Progenitor cell of endocrine pancreas (in vitro differentiated cells): ENCODE data around the gene MRPL14. TPM values are rescaled to one million over a fixed set of nuclear protein-coding genes. Genes with fewer than 3 reads are reported as not detected.

Experiments used
- DNase-seq: peaks from one replicate; pipeline ENCODE4 v3.0.0; 2021; ENCODE audit warnings: low spot score; ENCODE audit not compliant: unreplicated experiment
- H3K27ac Mint-ChIP-seq: 2 replicates; pipeline ENCODE4 v1.8.0; 2021; ENCODE audit warnings: mild to moderate bottlenecking, moderate library complexity, mixed read lengths
- H3K27me3 Mint-ChIP-seq: 2 replicates; pipeline ENCODE4 v1.8.0; 2021; ENCODE audit warnings: mixed read lengths
- H3K36me3 Mint-ChIP-seq: 2 replicates; pipeline ENCODE4 v1.8.0; 2022; ENCODE audit warnings: mixed read lengths; ENCODE audit not compliant: insufficient read depth
- H3K4me1 Mint-ChIP-seq: 2 replicates; pipeline ENCODE4 v1.8.0; 2021; ENCODE audit warnings: low read depth, mixed read lengths
- H3K4me3 Mint-ChIP-seq: 2 replicates; pipeline ENCODE4 v1.8.0; 2021; ENCODE audit warnings: low read depth, mild to moderate bottlenecking, moderate library complexity, mixed read lengths
- H3K9me3 Mint-ChIP-seq: 2 replicates; pipeline ENCODE4 v1.8.0; 2021; ENCODE audit warnings: low read depth, mixed read lengths
- total RNA-seq: library from RNA; stranded (reverse); gene quantifications from 2 replicates; pipeline ENCODE4 v1.2.1, GENCODE V29; 2021
- TF ChIP-seq, protein P1 (sequence below): fragments of 200-600 bp; sonication (generic); IDR thresholded peaks from one replicate; pipeline ENCODE4 v1.5.0; 2021; ENCODE audit warnings: antibody characterized with exemption, mild to moderate bottlenecking; ENCODE audit not compliant: unreplicated experiment

MRPL14 gene
- total RNA-seq, 1 donor from 2014 or later, result 51.1 TPM

DNA sequence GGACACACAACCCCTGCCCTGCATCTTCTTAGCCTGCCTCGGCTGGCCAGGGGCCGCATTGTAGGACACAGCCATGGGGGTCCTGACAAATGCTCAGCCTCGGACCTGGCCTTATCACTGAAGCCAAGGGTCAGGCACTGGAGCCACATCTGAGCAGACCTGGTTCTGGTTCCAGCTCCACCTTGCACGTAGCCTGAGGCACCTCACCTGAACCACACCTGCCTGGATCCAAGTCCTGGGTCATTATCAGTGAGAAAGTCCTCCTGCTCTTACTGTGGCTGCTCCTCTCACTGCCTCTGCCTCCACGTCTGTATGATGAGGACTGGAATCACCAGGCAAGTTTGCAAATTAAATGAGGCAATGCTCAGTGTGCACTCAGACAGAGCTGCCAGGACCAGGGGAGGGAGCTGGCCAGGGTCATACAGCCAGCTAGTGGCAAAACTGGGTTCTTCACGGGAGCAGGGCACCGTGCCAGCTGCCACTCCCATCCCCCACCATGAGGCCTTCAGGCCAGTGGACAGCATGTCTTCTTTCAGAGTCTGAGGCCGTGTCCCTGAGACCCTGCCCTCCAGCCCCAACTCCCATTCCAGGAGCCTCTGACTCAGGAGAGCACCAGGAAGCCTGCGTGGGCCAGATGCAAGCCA is 40.2 kb downstream of the MRPL14 start:
- no peak overlapping the region for H3K4me3 Mint-ChIP-seq
- DNase-seq, result no peak
- no peaks in the 10 kb centered on the region for H3K27me3 Mint-ChIP-seq
- H3K9me3 Mint-ChIP-seq, result no peaks in the 10 kb centered on the region
- TF ChIP-seq, protein P1, sequence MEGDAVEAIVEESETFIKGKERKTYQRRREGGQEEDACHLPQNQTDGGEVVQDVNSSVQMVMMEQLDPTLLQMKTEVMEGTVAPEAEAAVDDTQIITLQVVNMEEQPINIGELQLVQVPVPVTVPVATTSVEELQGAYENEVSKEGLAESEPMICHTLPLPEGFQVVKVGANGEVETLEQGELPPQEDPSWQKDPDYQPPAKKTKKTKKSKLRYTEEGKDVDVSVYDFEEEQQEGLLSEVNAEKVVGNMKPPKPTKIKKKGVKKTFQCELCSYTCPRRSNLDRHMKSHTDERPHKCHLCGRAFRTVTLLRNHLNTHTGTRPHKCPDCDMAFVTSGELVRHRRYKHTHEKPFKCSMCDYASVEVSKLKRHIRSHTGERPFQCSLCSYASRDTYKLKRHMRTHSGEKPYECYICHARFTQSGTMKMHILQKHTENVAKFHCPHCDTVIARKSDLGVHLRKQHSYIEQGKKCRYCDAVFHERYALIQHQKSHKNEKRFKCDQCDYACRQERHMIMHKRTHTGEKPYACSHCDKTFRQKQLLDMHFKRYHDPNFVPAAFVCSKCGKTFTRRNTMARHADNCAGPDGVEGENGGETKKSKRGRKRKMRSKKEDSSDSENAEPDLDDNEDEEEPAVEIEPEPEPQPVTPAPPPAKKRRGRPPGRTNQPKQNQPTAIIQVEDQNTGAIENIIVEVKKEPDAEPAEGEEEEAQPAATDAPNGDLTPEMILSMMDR, result no peak
- peaks cover 2% of the 10 kb centered on the region for H3K36me3 Mint-ChIP-seq
- no peaks in the 10 kb centered on the region for H3K4me1 Mint-ChIP-seq
- no peak overlapping the region for H3K27ac Mint-ChIP-seq

DNA sequence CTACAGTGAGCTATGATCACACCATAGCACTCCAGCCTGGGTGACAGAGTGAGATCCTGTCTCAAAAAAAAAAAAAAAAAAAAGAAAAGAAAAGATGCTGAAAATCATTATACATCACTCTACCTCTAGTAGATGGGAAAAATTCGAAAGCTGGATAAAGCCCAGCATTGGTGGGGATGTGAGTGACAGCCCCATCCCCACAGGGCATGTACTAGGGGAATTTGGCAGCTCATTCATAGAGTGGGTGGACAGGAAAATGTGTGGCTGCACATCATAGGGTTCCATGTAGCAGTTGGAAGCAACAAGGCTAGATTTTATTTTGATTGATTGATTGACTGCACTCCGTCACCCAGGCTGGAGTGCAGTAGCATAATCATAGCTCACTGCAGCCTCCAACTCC is 42.0 kb downstream of the MRPL14 start:
- Mint-ChIP-seq H3K4me3 (no peak overlapping the region), H3K27me3 (no peaks in the 10 kb centered on the region), H3K27ac (no peak overlapping the region), H3K36me3 (no peaks in the 10 kb centered on the region), H3K9me3 (no peaks in the 10 kb centered on the region), H3K4me1 (no peaks in the 10 kb centered on the region)
- TF ChIP-seq, protein P1, result no peak
- no peak for DNase-seq

DNA sequence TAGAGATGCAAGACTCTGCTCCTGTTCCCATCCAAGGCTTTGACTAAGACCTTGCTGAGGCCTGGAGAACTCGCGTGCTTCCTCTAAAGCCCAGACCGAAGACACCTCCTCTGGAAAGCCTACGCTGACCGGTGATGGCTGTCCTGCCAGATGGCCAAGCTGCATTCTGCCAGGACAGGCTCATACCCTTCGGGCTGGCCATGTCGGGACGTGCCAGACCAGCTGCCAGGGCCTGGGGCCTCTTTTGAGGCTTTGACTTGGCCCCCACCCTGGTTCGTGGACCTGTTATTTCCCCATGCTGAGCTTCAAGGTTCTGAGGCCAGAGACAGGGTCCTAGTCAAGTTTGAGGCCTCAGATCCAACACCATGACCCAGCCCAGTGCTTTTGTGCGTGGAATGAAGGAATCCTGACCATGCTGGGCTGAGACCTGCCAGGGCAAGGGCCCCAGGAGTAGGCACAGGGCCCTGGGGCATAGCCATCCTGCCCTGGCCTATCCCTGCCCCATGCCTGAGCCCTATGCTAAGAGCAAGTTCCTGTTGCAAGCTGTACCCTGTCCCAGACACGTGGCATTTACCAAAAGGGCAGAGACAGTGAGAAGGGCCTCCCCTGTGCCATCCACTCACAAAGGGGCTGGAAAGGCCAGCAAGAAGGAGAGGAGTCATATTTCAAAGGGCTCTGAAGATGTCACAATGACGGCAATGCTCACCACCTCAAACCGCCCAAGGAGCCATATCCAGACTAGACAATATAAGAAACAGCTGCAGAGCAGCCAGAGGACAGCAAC is 42.8 kb downstream of the MRPL14 start:
- Mint-ChIP-seq H3K27ac (no peak overlapping the region), H3K4me1 (no peaks in the 10 kb centered on the region), H3K9me3 (no peaks in the 10 kb centered on the region), H3K4me3 (no peak overlapping the region), H3K36me3 (no peaks in the 10 kb centered on the region), H3K27me3 (no peaks in the 10 kb centered on the region)
- TF ChIP-seq, protein P1, result no peak
- no peak for DNase-seq

DNA sequence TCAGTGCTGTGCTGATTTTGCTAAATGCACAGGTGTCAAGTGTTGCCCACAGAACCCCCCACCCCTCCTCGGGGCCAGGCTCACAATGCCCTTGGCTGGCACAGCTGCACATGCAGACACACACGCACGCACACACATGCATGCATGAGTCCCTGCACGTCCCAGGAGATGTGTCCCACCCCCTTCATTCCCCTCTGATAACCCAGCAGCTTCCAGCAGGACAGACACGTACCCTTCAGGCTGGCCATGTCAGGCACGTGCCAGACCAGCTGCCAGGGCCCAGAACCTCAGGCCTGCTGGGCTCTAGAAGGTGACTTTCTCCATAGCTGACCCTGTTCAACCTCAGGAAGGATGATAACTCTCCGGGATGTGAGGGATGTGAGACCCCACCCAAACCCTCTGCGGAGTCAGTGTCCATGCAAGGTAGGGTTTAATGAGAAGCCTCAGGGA is 44.4 kb downstream of the MRPL14 start:
- DNase-seq, result no peak
- Mint-ChIP-seq H3K36me3 (no peaks in the 10 kb centered on the region), H3K27me3 (peaks cover 4% of the 10 kb centered on the region), H3K27ac (no peak overlapping the region), H3K9me3 (no peaks in the 10 kb centered on the region), H3K4me1 (no peaks in the 10 kb centered on the region), H3K4me3 (no peak overlapping the region)
- TF ChIP-seq, protein P1, result no peak

DNA sequence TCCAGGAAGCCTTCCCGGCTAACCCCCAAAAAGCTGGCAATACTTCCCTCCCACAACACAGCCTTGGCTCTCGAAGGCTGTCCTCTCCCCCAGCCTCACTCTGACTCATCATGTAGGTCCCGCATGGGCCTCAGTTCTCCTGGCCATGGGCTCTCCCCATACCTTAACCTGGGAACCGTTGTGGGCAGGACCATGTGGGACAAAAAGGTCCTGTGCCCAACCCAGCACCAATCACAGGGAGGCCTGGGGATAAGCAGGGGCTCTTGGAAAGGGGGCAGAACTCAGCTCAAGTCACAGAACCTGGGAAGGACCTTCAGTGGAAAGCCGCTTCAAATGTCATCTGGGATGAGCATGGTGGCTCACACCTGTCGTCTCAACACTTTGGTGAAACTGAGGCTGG is 45.5 kb downstream of the MRPL14 start:
- DNase-seq, result no peak
- TF ChIP-seq, protein P1, result no peak
- no peak overlapping the region for H3K27ac Mint-ChIP-seq
- no peaks in the 10 kb centered on the region for H3K9me3 Mint-ChIP-seq
- H3K27me3 Mint-ChIP-seq, result peaks cover 6% of the 10 kb centered on the region
- no peaks in the 10 kb centered on the region for H3K36me3 Mint-ChIP-seq
- H3K4me3 Mint-ChIP-seq, result no peak overlapping the region
- no peaks in the 10 kb centered on the region for H3K4me1 Mint-ChIP-seq
